Activated CD4-positive, alpha-beta T cell treated with anti-CD3 and anti-CD28 coated beads, Interleukin-2, Interleukin-6, amounts not matched to agents 100 ng/mL and 50 ng/mL, durations not matched to agents 16 hours and 8 hours (primary cell): ENCODE data around the gene ZNF599.
"Not testable (repeated sequence)": the region's sequence is repeated elsewhere in the genome, so short reads cannot be mapped to it uniquely, and the experiment has no call there.

Experiments
- DNase-seq: peaks from one replicate; pipeline ENCODE4 v3.0.0-alpha.2; 2020

Gene ZNF599

GRCh38 chr19:34772697-34773554 is at the start of gene ZNF599:
Gene ZNF599, minus strand, starts transcription at chr19:34773215. Its CDS starts 374 bp downstream, at chr19:34772841.
- DNase-seq, result peak; percentile 92

GRCh38 chr19:34818270-34818669 is 45.3 kb upstream of the ZNF599 start:
- DNase-seq, result no peak

GRCh38 chr19:34816708-34817107 is 43.7 kb upstream of the ZNF599 start:
- DNase-seq, result no peak

DNA sequence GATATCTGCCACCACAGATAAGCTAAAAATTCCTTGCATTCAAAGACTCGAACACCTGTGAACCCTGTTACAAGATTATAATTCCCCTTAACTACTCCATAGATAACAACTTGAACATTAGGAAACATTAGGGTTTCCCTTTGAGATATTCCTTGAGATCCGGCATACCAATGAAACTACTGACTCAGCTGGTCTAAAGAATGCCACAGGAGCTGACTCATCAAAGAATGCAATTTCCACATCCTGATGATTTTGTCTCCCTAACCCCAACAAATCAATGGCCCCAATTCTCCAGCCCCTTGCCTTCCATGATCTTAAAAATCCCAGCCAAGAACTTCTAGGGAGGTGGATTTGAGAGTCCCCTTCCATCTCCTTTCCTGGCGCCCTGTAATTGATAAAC is 35.6 kb upstream of the ZNF599 start:
- no peak for DNase-seq

- DNase-seq, result no peak
Observed at GRCh38 chr19:34806976-34807860, 34.2 kb upstream of the ZNF599 start.

- no peak for DNase-seq
Observed at GRCh38 chr19:34804115-34804514, 31.1 kb upstream of the ZNF599 start.

DNA sequence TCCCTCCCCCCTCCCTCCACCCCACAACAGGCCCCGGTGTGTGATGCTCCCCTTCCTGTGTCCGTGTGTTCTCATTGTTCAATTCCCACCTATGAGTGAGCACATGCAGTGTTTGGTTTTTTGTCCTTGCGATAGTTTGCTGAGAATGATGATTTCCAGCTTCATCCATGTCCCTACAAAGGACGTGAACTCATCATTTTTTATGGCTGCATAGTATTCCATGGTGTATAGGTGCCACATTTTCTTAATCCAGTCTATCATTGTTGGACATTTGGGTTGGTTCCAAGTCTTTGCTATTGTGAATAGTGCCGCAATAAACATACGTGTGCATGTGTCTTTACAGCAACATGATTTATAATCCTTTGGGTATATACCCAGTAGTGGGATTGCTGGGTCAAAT is 23.9 kb upstream of the ZNF599 start:
- DNase-seq, result not testable (repeated sequence)

DNA sequence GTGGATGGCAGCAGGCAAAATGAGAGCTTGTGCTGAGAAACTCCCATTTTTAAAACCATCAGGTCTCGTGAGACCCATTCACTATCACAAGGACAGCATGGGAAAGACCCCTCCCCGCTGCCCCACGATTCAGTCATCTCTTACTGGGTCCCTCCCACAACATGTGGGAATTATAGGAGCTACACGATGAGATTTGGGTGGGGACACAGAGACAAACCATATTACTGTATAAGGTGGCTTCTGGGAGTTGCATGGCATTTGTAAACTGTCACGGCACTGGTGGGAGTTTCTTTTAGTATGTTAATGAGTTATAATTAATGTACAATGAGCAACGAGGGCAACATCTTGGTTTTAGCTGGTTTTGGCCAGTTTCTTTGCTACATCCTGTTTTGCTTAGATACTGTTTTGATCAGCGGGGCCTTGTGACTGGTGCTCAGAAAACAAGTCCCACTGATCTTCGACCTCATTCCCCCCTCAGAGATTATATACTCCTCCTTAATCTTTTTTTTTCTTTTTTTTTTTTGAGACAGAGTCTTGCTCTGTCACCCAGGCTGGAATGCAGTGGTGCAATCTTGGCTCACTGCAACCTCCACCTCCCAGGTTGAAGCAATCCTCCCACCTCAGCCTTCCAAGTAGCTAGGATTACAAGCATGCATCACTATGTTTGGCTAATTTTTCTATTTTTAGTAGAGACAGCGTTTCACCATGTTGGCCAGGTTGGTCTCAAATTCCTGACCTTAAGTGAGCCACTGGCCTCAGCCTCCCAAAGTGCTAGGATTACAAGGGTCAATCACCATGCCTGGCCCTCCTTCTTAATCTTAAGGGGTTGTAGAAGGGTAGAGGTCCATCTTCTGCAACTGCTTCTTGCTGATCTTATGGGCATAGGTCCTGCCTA is 21.3 kb upstream of the ZNF599 start:
- no peak for DNase-seq

DNA sequence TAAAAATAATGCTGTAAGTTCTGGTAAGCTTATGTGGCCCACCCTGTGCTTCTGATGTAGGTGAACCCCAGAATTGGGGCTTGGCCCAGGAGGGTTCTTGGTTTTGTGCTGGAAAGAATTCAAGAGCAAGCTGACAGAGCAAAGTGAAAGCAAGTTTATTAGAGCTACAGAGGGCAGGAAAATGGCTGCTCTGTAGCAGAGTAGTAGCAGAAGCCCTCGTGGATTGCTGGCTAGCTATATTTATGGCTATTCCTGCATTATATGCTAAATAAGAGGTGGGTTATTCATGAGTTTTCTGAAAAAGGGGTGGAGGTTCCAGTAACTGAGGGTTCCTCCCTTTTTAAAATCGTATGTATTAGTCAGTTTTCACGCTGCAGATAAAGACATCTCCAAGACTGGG is 20.6 kb upstream of the ZNF599 start:
- DNase-seq, result no peak

DNA sequence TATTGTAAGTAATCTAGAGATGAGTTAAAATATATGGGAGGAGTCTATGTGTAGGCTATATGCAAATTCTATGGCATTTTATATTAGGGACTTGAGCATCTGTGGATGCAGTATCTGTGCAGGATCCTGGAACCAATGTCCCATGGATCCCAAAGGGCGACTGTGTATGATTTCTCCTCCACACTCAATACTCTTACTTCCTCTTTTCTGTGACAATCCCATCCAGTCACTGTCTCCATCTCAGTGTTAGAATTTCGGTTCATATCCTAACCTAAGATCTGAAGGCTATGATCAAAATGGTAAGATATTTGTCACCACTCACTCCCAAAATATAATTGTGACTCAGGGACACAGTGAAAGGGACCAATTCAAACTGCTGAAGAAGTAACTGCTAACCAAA is 15.1 kb upstream of the ZNF599 start:
- no peak for DNase-seq

- DNase-seq, result no peak
Observed at GRCh38 chr19:34787059-34787824, 14.2 kb upstream of the ZNF599 start.

DNA sequence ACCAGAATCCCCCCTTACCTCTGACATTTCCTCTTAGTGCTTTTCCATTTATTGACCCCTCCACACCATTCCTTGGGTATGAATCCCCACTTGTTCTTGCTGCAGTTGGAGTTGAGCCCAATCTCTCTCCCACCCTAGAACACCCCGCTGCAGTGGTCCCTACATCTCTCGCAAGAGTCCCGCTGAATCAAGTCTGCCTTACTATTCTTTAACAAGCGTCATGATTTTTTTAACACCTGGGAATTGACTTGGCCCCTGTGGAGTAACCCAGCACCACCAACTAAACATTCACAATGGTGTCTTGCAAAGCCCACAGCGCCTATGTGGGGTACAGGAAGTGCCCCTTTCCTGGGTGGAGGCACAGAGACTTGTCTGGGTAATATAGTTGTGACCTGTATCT is 13.2 kb upstream of the ZNF599 start:
- no peak for DNase-seq

GRCh38 chr19:34779652-34780051 is 6.6 kb upstream of the ZNF599 start:
- DNase-seq, result no peak

GRCh38 chr19:34778342-34778741 is 5.3 kb upstream of the ZNF599 start:
- DNase-seq, result no peak

DNA sequence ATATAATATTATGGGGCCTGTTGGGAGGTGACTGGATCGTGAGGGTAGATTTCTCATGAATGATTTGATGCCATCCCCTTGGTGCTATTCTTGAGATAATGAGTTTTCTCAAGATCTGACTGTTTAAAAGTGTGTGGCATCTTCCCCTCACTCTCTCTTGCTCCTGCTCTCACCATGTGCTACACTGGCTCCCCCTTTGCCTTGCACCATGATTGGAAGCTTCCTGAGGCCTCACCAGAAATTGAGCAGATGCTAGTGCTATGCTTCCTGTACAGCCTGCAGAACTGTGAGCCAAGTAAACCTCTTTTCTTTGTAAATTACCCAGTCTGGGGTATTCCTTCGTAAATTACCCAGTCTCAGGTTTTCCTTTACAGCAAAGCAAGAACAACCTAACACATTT is 1.8 kb upstream of the ZNF599 start:
- DNase-seq, result no peak

DNA sequence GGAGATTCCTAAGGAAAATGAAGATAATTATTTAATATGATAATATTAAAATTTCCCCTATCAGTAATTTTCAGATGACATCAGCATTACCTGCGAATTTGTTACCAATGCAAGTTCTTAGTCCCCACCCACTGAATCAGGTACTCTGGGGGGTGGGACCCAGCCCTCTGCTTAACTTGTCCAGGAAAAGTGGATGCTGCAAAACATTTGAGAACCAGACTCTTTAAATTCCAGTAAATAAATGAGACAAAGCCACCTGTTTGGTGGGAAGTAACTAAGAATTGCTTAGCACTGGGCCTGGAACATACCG is 495 bp upstream of the ZNF599 start:
- no peak for DNase-seq

DNA sequence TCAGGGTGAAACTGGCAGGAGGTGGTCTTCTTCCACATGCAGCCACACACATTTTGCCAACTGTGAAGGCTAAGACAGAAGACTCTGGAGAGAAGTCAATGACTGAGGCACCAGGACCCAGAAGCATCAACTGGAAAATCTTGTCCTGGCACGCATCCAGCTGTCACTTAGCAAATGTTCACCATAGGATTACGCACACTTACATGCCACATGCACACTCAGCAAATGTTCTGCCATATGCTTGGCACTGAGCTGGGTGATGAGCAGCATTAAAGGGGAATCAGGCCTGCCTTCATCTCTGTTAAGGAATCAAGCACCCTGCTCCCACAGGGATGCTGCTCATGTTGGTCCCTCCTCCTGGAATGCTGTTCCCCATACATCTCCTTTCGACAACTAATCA is 5.1 kb downstream of the ZNF599 start:
- no peak for DNase-seq

GRCh38 chr19:34766386-34766785 is 6.6 kb downstream of the ZNF599 start:
- DNase-seq, result no peak

DNA sequence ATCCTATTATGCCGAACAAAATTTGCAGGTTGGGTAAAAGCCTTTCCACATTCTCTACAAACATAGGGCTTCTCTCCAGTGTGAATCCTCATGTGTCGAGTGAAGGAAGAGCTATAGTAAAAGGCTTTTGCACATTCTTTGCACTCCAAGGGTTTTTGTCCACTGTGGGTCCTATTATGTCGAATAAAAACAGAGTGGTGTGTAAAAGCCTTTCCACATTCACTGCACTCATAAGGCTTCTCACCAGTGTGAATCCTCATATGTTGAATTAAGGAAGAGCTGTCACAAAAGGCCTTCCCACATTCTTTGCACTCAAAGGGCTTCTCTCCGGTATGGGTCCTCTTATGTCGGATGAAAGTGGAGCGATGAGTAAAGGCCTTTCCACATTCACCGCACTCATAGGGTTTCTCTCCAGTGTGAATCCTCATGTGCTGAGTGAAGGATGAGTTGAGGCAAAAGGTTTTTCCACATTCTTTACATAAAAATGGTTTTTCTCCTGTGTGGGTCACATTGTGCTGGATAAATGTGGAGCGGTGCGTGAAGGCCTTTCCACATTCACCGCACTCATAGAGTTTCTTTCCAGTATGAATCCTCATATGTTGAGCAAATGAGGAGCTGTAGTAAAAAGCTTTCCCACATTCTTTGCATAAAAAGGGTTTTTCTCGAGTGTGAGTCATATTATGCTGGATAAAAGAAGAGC is 13.6 kb downstream of the ZNF599 start:
- no peak for DNase-seq

DNA sequence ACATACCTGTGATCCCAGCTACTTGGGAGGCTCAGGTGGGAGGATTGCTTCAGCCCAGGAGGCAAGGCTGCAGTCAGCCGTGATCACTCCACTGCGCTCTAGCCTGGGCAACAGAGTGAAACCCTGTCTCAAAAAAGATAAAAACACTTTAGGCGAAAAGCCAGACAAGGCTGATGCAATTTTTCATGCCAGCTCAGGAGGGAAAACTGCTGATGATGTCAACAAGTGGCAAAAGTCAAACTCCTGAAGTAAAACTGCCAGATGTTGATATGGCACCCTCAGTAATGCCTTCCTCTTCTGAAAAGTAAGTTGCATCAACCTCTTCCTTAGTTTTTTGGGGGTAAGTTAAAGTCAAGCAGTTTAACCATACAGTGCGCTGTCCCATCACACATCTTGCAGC is 15.6 kb downstream of the ZNF599 start:
- DNase-seq, result no peak

GRCh38 chr19:34744896-34745690 is 27.9 kb downstream of the ZNF599 start:
- no peak for DNase-seq
